Smooth muscle cell (in vitro differentiated cells): ENCODE measurements around the gene EWSR1. TPM values are rescaled to one million over a fixed set of nuclear protein-coding genes. Genes with fewer than 3 reads are reported as not detected.

ENCODE experiments used
- DNase-seq: peaks from one replicate; lab custom pipeline; 2025; ENCODE audit not compliant: unreplicated experiment; lab: John Stamatoyannopoulos, UW
- H2AFZ ChIP-seq: fragments of 200-600 bp; sonication (generic); 2 replicates; pipeline ENCODE4 v1.6.0; 2016; ENCODE audit warnings: antibody characterized with exemption, low read depth, mild to moderate bottlenecking
- H3F3A ChIP-seq: fragments of 200-600 bp; sonication (generic); 2 replicates; pipeline ENCODE4 v1.6.0; 2017; ENCODE audit warnings: antibody characterized with exemption, low read depth
- H3K27ac ChIP-seq: fragments of 200-600 bp; sonication (generic); 2 replicates; pipeline ENCODE4 v1.5.1; 2016; ENCODE audit warnings: low read depth, mild to moderate bottlenecking
- H3K27me3 ChIP-seq: fragments of 200-600 bp; sonication (generic); 2 replicates; pipeline ENCODE4 v1.6.1; 2016; ENCODE audit warnings: low read depth, mild to moderate bottlenecking
- H3K36me3 ChIP-seq: fragments of 200-600 bp; sonication (generic); 2 replicates; pipeline ENCODE4 v1.5.1; 2016; ENCODE audit warnings: low read depth
- H3K4me1 ChIP-seq: fragments of 200-600 bp; sonication (generic); 2 replicates; pipeline ENCODE4 v1.5.1; 2016; ENCODE audit warnings: low read depth
- H3K4me2 ChIP-seq: fragments of 200-600 bp; sonication (generic); 2 replicates; pipeline ENCODE4 v1.6.0; 2016; ENCODE audit warnings: mild to moderate bottlenecking
- H3K4me3 ChIP-seq: fragments of 200-600 bp; sonication (generic); 2 replicates; pipeline ENCODE4 v1.5.1; 2016; ENCODE audit warnings: mild to moderate bottlenecking
- H3K79me2 ChIP-seq: fragments of 200-600 bp; sonication (generic); 2 replicates; pipeline ENCODE4 v1.6.0; 2016; ENCODE audit warnings: low read depth, mild to moderate bottlenecking
- H3K9ac ChIP-seq: fragments of 200-600 bp; sonication (generic); 2 replicates; pipeline ENCODE4 v1.6.0; 2016; ENCODE audit warnings: low read depth
- H3K9me3 ChIP-seq: fragments of 200-600 bp; sonication (generic); replicated peaks from 2 replicates; pipeline ENCODE4 v1.5.1; 2016; ENCODE audit warnings: low read depth
- H4K20me1 ChIP-seq: fragments of 200-600 bp; sonication (generic); 2 replicates; pipeline ENCODE4 v1.6.0; 2016; ENCODE audit warnings: low read depth
- CTCF ChIP-seq: fragments of 200-600 bp; sonication (generic); IDR thresholded peaks from 2 replicates; pipeline ENCODE4 v1.5.1; 2017; ENCODE audit warnings: borderline replicate concordance, mild to moderate bottlenecking, antibody characterized with exemption; ENCODE audit not compliant: insufficient read depth, poor library complexity, severe bottlenecking
- WGBS: methylation state at CpG from one replicate; pipeline ENCODE4 v1.1.7; 2016; ENCODE audit warnings: low lambda C conversion rate; 5-methylcytosine and 5-hydroxymethylcytosine counted together
- polyA plus RNA-seq: library from polyadenylated mRNA; unstranded; fragments of >200 nt; fragmentation: Nextera tagmentation; extraction: Ambion mirVana; gene quantifications from 2 replicates; pipeline ENCODE4 v1.2.1, GENCODE V29; 2016
- total RNA-seq: library from RNA; depleted of rRNA; stranded (reverse); fragments of >200 nt; gene quantifications from 2 replicates; pipeline ENCODE4 v1.2.3, GENCODE V29; 2014

The EWSR1 gene
- total and polyA plus RNA-seq, 2 experiments from 2014 or later = 164 to 197 TPM

- H3K27me3 ChIP-seq = no peaks in the 10 kb centered on the region
- no peak overlapping the region for H3K4me2 ChIP-seq
- WGBS = 89% methylated on average over 3 of the region's 3 CpGs
- no peak overlapping the region for H3K27ac ChIP-seq
- no peak for DNase-seq
- H3F3A ChIP-seq = no peaks in the 10 kb centered on the region
- H3K36me3 ChIP-seq = peaks cover 34% of the 10 kb centered on the region
- no peak overlapping the region for H3K4me3 ChIP-seq
- H3K79me2 ChIP-seq = peaks cover 100% of the 10 kb centered on the region
- H3K4me1 ChIP-seq = peaks cover 15% of the 10 kb centered on the region
- no peak for TF ChIP-seq CTCF
- no peak overlapping the region for H2AFZ ChIP-seq
- no peak overlapping the region for H3K9ac ChIP-seq
- peaks cover 100% of the 10 kb centered on the region for H4K20me1 ChIP-seq
- H3K9me3 ChIP-seq = no peaks in the 10 kb centered on the region
These were observed 7.9 kb downstream of the EWSR1 start for GRCh38 chr22:29275819-29276565.

GRCh38 chr22:29277927-29278326, 9.9 kb downstream of the EWSR1 start:
- no peak overlapping the region for H2AFZ ChIP-seq
- no peak for TF ChIP-seq CTCF
- no peak overlapping the region for H3K4me2 ChIP-seq
- H3K4me3 ChIP-seq = no peak overlapping the region
- DNase-seq = no peak
- 100% methylated on average over 1 of the region's 1 CpG for WGBS
- no peaks in the 10 kb centered on the region for H3F3A ChIP-seq
- H3K9ac ChIP-seq = no peak overlapping the region
- H3K4me1 ChIP-seq = no peaks in the 10 kb centered on the region
- H3K36me3 ChIP-seq = peaks cover 46% of the 10 kb centered on the region
- H3K79me2 ChIP-seq = peaks cover 100% of the 10 kb centered on the region
- no peak overlapping the region for H3K27ac ChIP-seq
- H4K20me1 ChIP-seq = peaks cover 100% of the 10 kb centered on the region
- no peaks in the 10 kb centered on the region for H3K27me3 ChIP-seq
- H3K9me3 ChIP-seq = no peaks in the 10 kb centered on the region

GRCh38 chr22:29284196-29284595, 16.1 kb downstream of the EWSR1 start:
- Histone ChIP-seq H3K4me1 (no peaks in the 10 kb centered on the region), H3K27ac (no peak overlapping the region), H4K20me1 (peaks cover 100% of the 10 kb centered on the region), H3K4me3 (no peak overlapping the region), H3K9ac (no peak overlapping the region), H3K36me3 (peaks cover 23% of the 10 kb centered on the region), H3K79me2 (peaks cover 95% of the 10 kb centered on the region), H2AFZ (no peak overlapping the region), H3K9me3 (no peaks in the 10 kb centered on the region), H3K27me3 (no peaks in the 10 kb centered on the region), H3F3A (no peaks in the 10 kb centered on the region), H3K4me2 (no peak overlapping the region)
- 97% methylated on average over 3 of the region's 3 CpGs for WGBS
- no peak for DNase-seq
- no peak for TF ChIP-seq CTCF

GRCh38 chr22:29288837-29289236, 20.8 kb downstream of the EWSR1 start:
- Histone ChIP-seq H4K20me1 (peaks cover 100% of the 10 kb centered on the region), H3K9me3 (no peaks in the 10 kb centered on the region), H3K9ac (no peak overlapping the region), H3K4me1 (no peaks in the 10 kb centered on the region), H3K4me2 (no peak overlapping the region), H3K36me3 (peaks cover 34% of the 10 kb centered on the region), H3K4me3 (no peak overlapping the region), H2AFZ (no peak overlapping the region), H3K79me2 (peaks cover 84% of the 10 kb centered on the region), H3F3A (peaks cover 28% of the 10 kb centered on the region), H3K27ac (no peak overlapping the region), H3K27me3 (no peaks in the 10 kb centered on the region)
- DNase-seq = no peak
- TF ChIP-seq CTCF = no peak
- 91% methylated on average over 2 of the region's 2 CpGs for WGBS
